Mesendoderm (in vitro differentiated cells): ENCODE results near the gene PMFBP1.

Source experiments
- DNase-seq: peaks from one replicate; pipeline ENCODE4 v3.0.0; 2013
- H2AK5ac ChIP-seq: 2 replicates; pipeline ENCODE4 v1.6.1; 2013; ENCODE audit warnings: low read length, inconsistent platforms
- H2BK120ac ChIP-seq: 2 replicates; pipeline ENCODE4 v1.6.1; 2013; ENCODE audit warnings: low read depth, mild to moderate bottlenecking, low read length, moderate library complexity, mixed read lengths
- H2BK15ac ChIP-seq: replicated peaks from 2 replicates; pipeline ENCODE4 v1.6.1; 2013; ENCODE audit warnings: low read depth, mild to moderate bottlenecking, moderate library complexity
- H2BK5ac ChIP-seq: 2 replicates; pipeline ENCODE4 v1.6.1; 2013; ENCODE audit warnings: low read length, inconsistent platforms
- H3K18ac ChIP-seq: 2 replicates; pipeline ENCODE4 v1.6.1; 2013; ENCODE audit warnings: mild to moderate bottlenecking, low read length, mixed read lengths
- H3K23ac ChIP-seq: one replicate; pipeline ENCODE4 v1.6.1; 2013; ENCODE audit warnings: low read length
- H3K27ac ChIP-seq: 2 replicates; pipeline ENCODE4 v1.5.1; 2013; ENCODE audit warnings: low read depth, mild to moderate bottlenecking, inconsistent platforms, low read length, moderate library complexity
- H3K27me3 ChIP-seq: 2 replicates; pipeline ENCODE4 v1.6.1; 2013; ENCODE audit warnings: low read length, control low read depth, mild to moderate bottlenecking, inconsistent platforms; ENCODE audit not compliant: insufficient read depth, poor library complexity
- H3K36me3 ChIP-seq: 2 replicates; pipeline ENCODE4 v1.6.1; 2013; ENCODE audit warnings: low read length, inconsistent platforms; ENCODE audit not compliant: control insufficient read depth, insufficient read depth
- H3K4ac ChIP-seq: one replicate; pipeline ENCODE4 v1.6.1; 2013; ENCODE audit warnings: low read depth, mild to moderate bottlenecking, low read length, moderate library complexity
- H3K4me1 ChIP-seq: 2 replicates; pipeline ENCODE4 v1.6.1; 2013; ENCODE audit warnings: low read depth, low read length, inconsistent platforms; ENCODE audit not compliant: control insufficient read depth
- H3K4me2 ChIP-seq: 2 replicates; pipeline ENCODE4 v1.6.1; 2013; ENCODE audit warnings: low read length
- H3K4me3 ChIP-seq: 2 replicates; pipeline ENCODE4 v1.5.1; 2013; ENCODE audit warnings: mild to moderate bottlenecking, low read length
- H3K56ac ChIP-seq: one replicate; pipeline ENCODE4 v1.6.1; 2013; ENCODE audit warnings: low read length
- H3K79me1 ChIP-seq: 2 replicates; pipeline ENCODE4 v1.6.1; 2013; ENCODE audit warnings: low read length, inconsistent platforms
- H3K79me2 ChIP-seq: 2 replicates; pipeline ENCODE4 v1.6.1; 2013; ENCODE audit warnings: mild to moderate bottlenecking, low read length; ENCODE audit not compliant: control insufficient read depth, insufficient read depth
- H3K9ac ChIP-seq: 2 replicates; pipeline ENCODE4 v1.6.1; 2013; ENCODE audit warnings: low read length, inconsistent platforms
- H4K5ac ChIP-seq: one replicate; pipeline ENCODE4 v1.6.1; 2013; ENCODE audit warnings: low read length
- H4K8ac ChIP-seq: one replicate; pipeline ENCODE4 v1.6.1; 2013; ENCODE audit warnings: low read depth, mild to moderate bottlenecking, control low read depth, low read length, moderate library complexity
- WGBS: extraction: QIAGEN DNeasy Blood & Tissue Kit; methylation state at CpG from one replicate; pipeline ENCODE4 v1.1.7; 2013; ENCODE audit warnings: low lambda C conversion rate, missing lambda C conversion rate; ENCODE audit not compliant: insufficient coverage; ENCODE audit errors: extremely low coverage; 5-methylcytosine and 5-hydroxymethylcytosine counted together

Gene PMFBP1

DNA sequence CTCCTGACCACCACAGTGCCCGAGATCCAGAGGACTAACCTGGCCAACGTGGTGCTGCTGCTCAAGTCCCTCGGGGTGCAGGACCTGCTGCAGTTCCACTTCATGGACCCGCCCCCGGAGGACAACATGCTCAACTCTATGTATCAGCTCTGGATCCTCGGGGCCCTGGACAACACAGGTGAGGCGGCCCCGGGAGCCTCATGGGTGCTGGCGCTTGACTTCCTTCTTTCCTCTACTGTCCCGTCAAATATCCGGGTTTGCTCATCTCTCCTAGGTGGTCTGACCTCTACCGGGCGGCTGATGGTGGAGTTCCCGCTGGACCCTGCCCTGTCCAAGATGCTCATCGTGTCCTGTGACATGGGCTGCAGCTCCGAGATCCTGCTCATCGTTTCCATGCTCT, 64.6 kb downstream of the PMFBP1 start:
- H3K4me3 ChIP-seq = no peak overlapping the region
- no peak overlapping the region for H4K5ac ChIP-seq
- H2AK5ac ChIP-seq = no peak overlapping the region
- H3K18ac ChIP-seq = no peak overlapping the region
- H3K27me3 ChIP-seq = no peaks in the 10 kb centered on the region
- H3K4me1 ChIP-seq = peaks cover 4% of the 10 kb centered on the region
- H3K4me2 ChIP-seq = no peak overlapping the region
- no peak for DNase-seq
- no peak overlapping the region for H2BK5ac ChIP-seq
- H3K56ac ChIP-seq = no peak overlapping the region
- no peak overlapping the region for H4K8ac ChIP-seq
- H3K23ac ChIP-seq = no peak overlapping the region
- H2BK15ac ChIP-seq = no peak overlapping the region
- peaks cover 33% of the 10 kb centered on the region for H3K36me3 ChIP-seq
- H2BK120ac ChIP-seq = no peak overlapping the region
- no peaks in the 10 kb centered on the region for H3K79me2 ChIP-seq
- WGBS = no CpG with 5 or more reads among the region's 17 CpGs
- H3K27ac ChIP-seq = no peak overlapping the region
- H3K9ac ChIP-seq = no peak overlapping the region
- no peak overlapping the region for H3K4ac ChIP-seq
- no peaks in the 10 kb centered on the region for H3K79me1 ChIP-seq

DNA sequence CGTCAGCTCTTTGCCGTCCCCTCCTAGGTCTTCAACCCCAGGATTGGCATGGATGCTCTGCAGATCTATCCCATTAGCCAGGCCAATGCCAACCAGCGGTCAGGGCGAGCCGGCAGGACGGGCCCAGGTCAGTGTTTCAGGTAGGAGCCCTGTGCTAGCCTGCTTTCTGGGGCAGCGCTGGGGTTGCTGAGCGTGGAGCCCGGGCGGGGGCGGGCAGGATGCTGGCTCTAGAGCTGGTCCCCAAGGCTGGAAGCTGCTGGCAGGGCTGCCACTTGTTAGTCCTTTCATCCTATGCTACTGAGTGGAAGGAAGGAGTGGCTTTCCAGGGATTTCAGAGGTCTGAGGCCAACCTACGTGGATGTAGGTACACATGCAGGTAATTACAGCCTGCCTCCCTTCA, 66.0 kb downstream of the PMFBP1 start:
- Histone ChIP-seq H4K8ac (no peak overlapping the region), H3K23ac (no peak overlapping the region), H3K27me3 (no peaks in the 10 kb centered on the region), H2AK5ac (no peak overlapping the region), H3K4ac (no peak overlapping the region), H3K79me2 (no peaks in the 10 kb centered on the region), H2BK5ac (no peak overlapping the region), H2BK15ac (no peak overlapping the region), H3K4me3 (no peak overlapping the region), H3K56ac (no peak overlapping the region), H4K5ac (no peak overlapping the region), H3K4me2 (no peak overlapping the region), H3K18ac (no peak overlapping the region), H2BK120ac (no peak overlapping the region), H3K79me1 (no peaks in the 10 kb centered on the region), H3K9ac (no peak overlapping the region), H3K36me3 (peaks cover 38% of the 10 kb centered on the region), H3K4me1 (no peaks in the 10 kb centered on the region), H3K27ac (no peak overlapping the region)
- no CpG with 5 or more reads among the region's 12 CpGs for WGBS
- no peak for DNase-seq

DNA sequence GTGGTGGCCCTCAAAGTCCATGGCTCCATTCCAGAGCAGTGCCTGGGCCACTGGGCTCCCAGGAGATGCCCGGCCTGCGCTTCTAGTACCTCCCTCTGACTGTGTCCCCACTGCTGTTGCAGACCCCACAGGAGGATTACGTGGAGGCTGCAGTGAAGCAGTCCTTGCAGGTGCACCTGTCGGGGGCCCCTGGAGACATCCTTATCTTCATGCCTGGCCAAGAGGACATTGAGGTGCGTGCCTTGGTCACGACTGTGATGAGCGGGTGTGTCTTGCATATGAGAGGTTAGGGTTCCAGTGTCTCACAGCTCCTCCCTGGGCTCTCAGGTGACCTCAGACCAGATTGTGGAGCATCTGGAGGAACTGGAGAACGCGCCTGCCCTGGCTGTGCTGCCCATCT, 67.0 kb downstream of the PMFBP1 start:
- no peaks in the 10 kb centered on the region for H3K4me1 ChIP-seq
- H3K4me3 ChIP-seq = no peak overlapping the region
- no peak overlapping the region for H2AK5ac ChIP-seq
- H3K4ac ChIP-seq = no peak overlapping the region
- H2BK5ac ChIP-seq = no peak overlapping the region
- H4K5ac ChIP-seq = no peak overlapping the region
- no peak overlapping the region for H3K4me2 ChIP-seq
- H3K79me2 ChIP-seq = no peaks in the 10 kb centered on the region
- no peak overlapping the region for H3K56ac ChIP-seq
- WGBS = no CpG with 5 or more reads among the region's 9 CpGs
- no peaks in the 10 kb centered on the region for H3K27me3 ChIP-seq
- peaks cover 42% of the 10 kb centered on the region for H3K36me3 ChIP-seq
- H3K9ac ChIP-seq = no peak overlapping the region
- no peak overlapping the region for H4K8ac ChIP-seq
- no peak overlapping the region for H3K23ac ChIP-seq
- no peak for DNase-seq
- no peak overlapping the region for H3K18ac ChIP-seq
- H3K27ac ChIP-seq = no peak overlapping the region
- no peak overlapping the region for H2BK15ac ChIP-seq
- H3K79me1 ChIP-seq = no peaks in the 10 kb centered on the region
- no peak overlapping the region for H2BK120ac ChIP-seq

DNA sequence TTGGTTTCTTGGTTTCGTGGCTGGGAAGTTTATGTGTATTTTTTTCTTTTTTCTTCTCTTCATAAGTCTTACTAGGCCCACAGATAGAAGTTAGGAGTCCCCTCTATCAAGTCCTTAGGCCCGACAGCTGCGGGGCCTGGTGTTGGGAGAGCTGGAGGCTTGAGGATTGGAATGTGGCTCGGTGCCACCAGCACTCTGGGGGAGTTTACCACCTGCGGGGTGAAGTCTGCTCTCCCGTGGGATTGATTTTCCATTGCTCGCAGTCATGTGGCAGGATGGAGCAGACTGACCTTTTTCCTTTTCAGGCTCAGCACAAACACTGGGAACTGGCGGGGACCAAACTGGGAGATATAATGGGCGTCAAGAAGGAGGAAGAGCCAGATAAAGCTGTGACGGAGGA, 70.8 kb downstream of the PMFBP1 start:
- Histone ChIP-seq H3K79me2 (no peaks in the 10 kb centered on the region), H3K36me3 (peaks cover 42% of the 10 kb centered on the region), H3K4me2 (no peak overlapping the region), H2BK15ac (no peak overlapping the region), H3K9ac (no peak overlapping the region), H4K8ac (no peak overlapping the region), H2AK5ac (no peak overlapping the region), H3K27ac (no peak overlapping the region), H3K18ac (no peak overlapping the region), H2BK5ac (no peak overlapping the region), H3K4me3 (no peak overlapping the region), H3K4ac (no peak overlapping the region), H3K79me1 (peaks cover 2% of the 10 kb centered on the region), H3K23ac (no peak overlapping the region), H2BK120ac (no peak overlapping the region), H4K5ac (no peak overlapping the region), H3K56ac (no peak overlapping the region), H3K27me3 (no peaks in the 10 kb centered on the region), H3K4me1 (no peaks in the 10 kb centered on the region)
- no CpG with 5 or more reads among the region's 10 CpGs for WGBS
- DNase-seq = no peak

DNA sequence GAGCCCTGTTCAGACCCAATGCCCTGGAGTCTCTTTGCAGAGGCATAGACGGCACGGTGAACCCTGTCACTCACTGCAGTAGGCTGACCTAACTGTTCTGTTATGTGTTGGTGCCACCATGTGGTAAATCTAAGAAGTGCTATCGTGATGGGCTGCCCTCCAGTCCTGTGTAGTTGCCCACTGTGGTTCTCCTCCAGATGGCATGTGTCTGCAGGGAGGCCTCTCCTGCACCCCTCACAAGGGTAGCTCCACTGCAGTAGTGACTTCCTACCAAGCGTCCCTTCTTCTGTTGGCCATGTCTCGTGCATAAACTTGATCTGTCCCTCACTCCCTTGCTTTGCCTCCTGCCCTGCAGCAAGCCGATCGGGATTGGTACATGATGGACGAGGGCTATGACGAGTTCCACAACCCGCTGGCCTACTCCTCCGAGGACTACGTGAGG, 72.6 kb downstream of the PMFBP1 start:
- Histone ChIP-seq H2BK15ac (no peak overlapping the region), H3K18ac (no peak overlapping the region), H3K36me3 (peaks cover 31% of the 10 kb centered on the region), H3K4me2 (no peak overlapping the region), H4K5ac (no peak overlapping the region), H3K4me3 (no peak overlapping the region), H3K23ac (no peak overlapping the region), H2BK120ac (no peak overlapping the region), H3K27ac (no peak overlapping the region), H3K4ac (no peak overlapping the region), H3K79me2 (peaks cover 15% of the 10 kb centered on the region), H2AK5ac (no peak overlapping the region), H2BK5ac (no peak overlapping the region), H4K8ac (no peak overlapping the region), H3K79me1 (peaks cover 16% of the 10 kb centered on the region), H3K9ac (no peak overlapping the region), H3K27me3 (no peaks in the 10 kb centered on the region), H3K56ac (no peak overlapping the region), H3K4me1 (peaks cover 3% of the 10 kb centered on the region)
- peak; percentile 82 for DNase-seq
- no CpG with 5 or more reads among the region's 12 CpGs for WGBS

DNA sequence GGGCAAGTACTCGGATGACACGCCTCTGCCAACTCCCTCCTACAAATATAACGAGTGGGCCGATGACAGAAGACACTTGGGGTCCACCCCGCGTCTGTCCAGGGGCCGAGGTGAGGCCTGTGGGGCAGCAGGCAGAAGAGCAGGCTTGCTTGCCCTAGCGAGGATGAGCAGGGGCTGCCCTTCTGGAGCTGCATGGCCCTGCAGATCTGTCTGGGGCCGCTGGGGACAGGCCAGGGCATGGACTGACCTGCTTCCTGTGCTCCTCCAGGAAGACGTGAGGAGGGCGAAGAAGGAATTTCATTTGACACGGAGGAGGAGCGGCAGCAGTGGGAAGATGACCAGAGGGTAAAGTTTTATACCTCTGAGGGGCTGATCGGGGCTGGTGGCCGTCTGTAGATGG, 73.0 kb downstream of the PMFBP1 start:
- Histone ChIP-seq H3K36me3 (peaks cover 28% of the 10 kb centered on the region), H2AK5ac (no peak overlapping the region), H3K27ac (no peak overlapping the region), H2BK5ac (no peak overlapping the region), H2BK15ac (no peak overlapping the region), H3K4ac (no peak overlapping the region), H3K4me2 (no peak overlapping the region), H2BK120ac (no peak overlapping the region), H3K56ac (no peak overlapping the region), H3K79me2 (peaks cover 20% of the 10 kb centered on the region), H3K23ac (no peak overlapping the region), H3K4me1 (peaks cover 3% of the 10 kb centered on the region), H3K27me3 (no peaks in the 10 kb centered on the region), H3K79me1 (peaks cover 19% of the 10 kb centered on the region), H3K9ac (no peak overlapping the region), H4K5ac (no peak overlapping the region), H3K18ac (no peak overlapping the region), H3K4me3 (no peak overlapping the region), H4K8ac (no peak overlapping the region)
- DNase-seq = peak; percentile 63
- WGBS = no CpG with 5 or more reads among the region's 15 CpGs
